DOHH2 (cell line): ENCODE data around the gene KIRREL3.

Experiments
- H3F3A ChIP-seq: fragments of 200-600 bp; sonication (generic), shearing (Covaris generic); 2 replicates; pipeline ENCODE4 v1.6.0; 2016; ENCODE audit warnings: antibody characterized with exemption, mild to moderate bottlenecking; ENCODE audit not compliant: control insufficient read depth, insufficient read depth
- H3K27ac ChIP-seq: fragments of 200-600 bp; sonication (generic); 2 replicates; pipeline ENCODE4 v1.5.1; 2014; ENCODE audit warnings: low read depth, mild to moderate bottlenecking, low read length, moderate library complexity
- H3K27me3 ChIP-seq: fragments of 200-600 bp; sonication (generic); 2 replicates; pipeline ENCODE4 v1.6.1; 2014; ENCODE audit warnings: mild to moderate bottlenecking, low read length, mixed read lengths; ENCODE audit not compliant: control insufficient read depth
- H3K36me3 ChIP-seq: fragments of 200-600 bp; sonication (generic); 2 replicates; pipeline ENCODE4 v1.6.1; 2014; ENCODE audit warnings: mild to moderate bottlenecking, low read length, moderate library complexity, mixed read lengths; ENCODE audit not compliant: control insufficient read depth
- H3K4me1 ChIP-seq: fragments of 200-600 bp; sonication (generic); 2 replicates; pipeline ENCODE4 v1.6.1; 2014; ENCODE audit warnings: mild to moderate bottlenecking, low read length, mixed read lengths; ENCODE audit not compliant: control insufficient read depth
- H3K4me2 ChIP-seq: fragments of 200-600 bp; sonication (generic); 2 replicates; pipeline ENCODE4 v1.6.0; 2014; ENCODE audit warnings: mild to moderate bottlenecking, low read length, moderate library complexity
- H3K4me3 ChIP-seq: fragments of 200-600 bp; sonication (generic); 2 replicates; pipeline ENCODE4 v1.5.1; 2014; ENCODE audit warnings: mild to moderate bottlenecking, low read length, mixed read lengths
- H3K79me2 ChIP-seq: fragments of 200-600 bp; sonication (generic); 2 replicates; pipeline ENCODE4 v1.6.1; 2014; ENCODE audit warnings: mild to moderate bottlenecking, low read length, mixed read lengths; ENCODE audit not compliant: control insufficient read depth
- H3K9me2 ChIP-seq: fragments of 200-600 bp; sonication (generic); replicated peaks from 2 replicates; pipeline ENCODE4 v1.6.1; 2014; ENCODE audit warnings: mild to moderate bottlenecking, low read length, mixed read lengths; ENCODE audit not compliant: control insufficient read depth
- H3K9me3 ChIP-seq: fragments of 200-600 bp; sonication (generic); 2 replicates; pipeline ENCODE4 v1.6.1; 2014; ENCODE audit warnings: antibody characterized with exemption, low read length, mixed read lengths; ENCODE audit not compliant: control insufficient read depth, insufficient read depth
- H4K20me1 ChIP-seq: fragments of 200-600 bp; sonication (generic); 2 replicates; pipeline ENCODE4 v1.6.0; 2014; ENCODE audit warnings: low read depth, mild to moderate bottlenecking, antibody characterized with exemption, low read length, moderate library complexity; ENCODE audit not compliant: control insufficient read depth, insufficient read depth
- CTCF ChIP-seq: fragments of 200-600 bp; sonication (generic); IDR thresholded peaks from one replicate; pipeline ENCODE4 v1.5.1; 2014; ENCODE audit warnings: antibody characterized with exemption, mild to moderate bottlenecking, low read depth, low read length; ENCODE audit not compliant: poor library complexity, severe bottlenecking
- EZH2phosphoT487 ChIP-seq: fragments of 200-600 bp; sonication (generic); IDR thresholded peaks from 2 replicates; pipeline ENCODE4 v1.6.1; 2017; ENCODE audit warnings: borderline replicate concordance, mild to moderate bottlenecking, antibody characterized with exemption, low read length, moderate library complexity, mixed read lengths

KIRREL3 gene

GRCh38 chr11:126546694-126547093 lies 453.9 kb downstream of the KIRREL3 start:
- no peak overlapping the region for H3K4me2 ChIP-seq
- no peak overlapping the region for H3K4me3 ChIP-seq
- H3K9me3 ChIP-seq: no peaks in the 10 kb centered on the region
- TF ChIP-seq CTCF (no peak), EZH2phosphoT487 (no peak)
- no peaks in the 10 kb centered on the region for H3K36me3 ChIP-seq
- H3K4me1 ChIP-seq: no peaks in the 10 kb centered on the region
- H3K9me2 ChIP-seq: no peaks in the 10 kb centered on the region
- H3K79me2 ChIP-seq: no peaks in the 10 kb centered on the region
- no peaks in the 10 kb centered on the region for H3F3A ChIP-seq
- peaks cover 13% of the 10 kb centered on the region for H3K27me3 ChIP-seq
- no peaks in the 10 kb centered on the region for H4K20me1 ChIP-seq
- H3K27ac ChIP-seq: no peak overlapping the region

- H3K27ac ChIP-seq: no peak overlapping the region
Observed at GRCh38 chr11:126546191-126546590, 454.4 kb downstream of the KIRREL3 start.

GRCh38 chr11:126545057-126545555 lies 455.5 kb downstream of the KIRREL3 start:
- no peaks in the 10 kb centered on the region for H3K36me3 ChIP-seq
- no peak overlapping the region for H3K27ac ChIP-seq
- H3K9me2 ChIP-seq: no peaks in the 10 kb centered on the region
- H3K4me2 ChIP-seq: no peak overlapping the region
- no peaks in the 10 kb centered on the region for H3F3A ChIP-seq
- no peaks in the 10 kb centered on the region for H3K79me2 ChIP-seq
- H3K4me1 ChIP-seq: no peaks in the 10 kb centered on the region
- no peaks in the 10 kb centered on the region for H3K9me3 ChIP-seq
- no peaks in the 10 kb centered on the region for H4K20me1 ChIP-seq
- no peak overlapping the region for H3K4me3 ChIP-seq
- TF ChIP-seq CTCF (no peak), EZH2phosphoT487 (no peak)
- peaks cover 13% of the 10 kb centered on the region for H3K27me3 ChIP-seq

More at GRCh38 chr11:126546191-126546590, 454.4 kb downstream of the KIRREL3 start:
- Histone ChIP-seq H3F3A (no peaks in the 10 kb centered on the region), H3K4me3 (no peak overlapping the region), H4K20me1 (no peaks in the 10 kb centered on the region), H3K36me3 (no peaks in the 10 kb centered on the region), H3K4me2 (no peak overlapping the region), H3K79me2 (no peaks in the 10 kb centered on the region), H3K9me2 (no peaks in the 10 kb centered on the region), H3K9me3 (no peaks in the 10 kb centered on the region), H3K4me1 (no peaks in the 10 kb centered on the region), H3K27me3 (peaks cover 13% of the 10 kb centered on the region)
- no peak for TF ChIP-seq CTCF
- no peak for TF ChIP-seq EZH2phosphoT487
